ENCODE data around the gene RANBP1. TPM values are rescaled to one million over a fixed set of nuclear protein-coding genes. Genes with fewer than 3 reads are reported as not detected.

RANBP1 gene
- polyA plus RNA-seq, 1 of the 3 experiments (the other 2 are of a cell fraction) = 502 TPM

GRCh38 chr22:20069331-20070042 lies 46.4 kb upstream of the RANBP1 start:
- Histone ChIP-seq H3K9me3 (no peaks in the 10 kb centered on the region), H3K27ac (ENCODE audit: low read depth in 2 of 2, low read length in 1 of 2) (no peak overlapping the region), H3K9me2 (no peaks in the 10 kb centered on the region), H4K20me1 (ENCODE audit: insufficient read depth) (no peaks in the 10 kb centered on the region), H3K9ac (no peak overlapping the region), H3K4me3 (ENCODE audit: low read depth in 2 of 2, low read length in 1 of 2) (no peak overlapping the region), H3K79me2 (ENCODE audit: insufficient read depth) (no peaks in the 10 kb centered on the region), H3K4me2 (no peak overlapping the region), H3K27me3 (ENCODE audit: insufficient read depth) (no peaks in the 10 kb centered on the region), H3K36me3 (replicated peaks in 1 of 2; ENCODE audit: control insufficient read depth in 1 of 2, insufficient read depth in 2 of 2, low read length in 1 of 2) (peaks cover 0 to 3% of the 10 kb centered on the region in 2 experiments), H2AFZ (ENCODE audit: low read depth) (no peak overlapping the region), H3K4me1 (ENCODE audit: control insufficient read depth in 1 of 2, insufficient read depth in 2 of 2, low read depth in 1 of 2, low read length in 1 of 2) (no peaks in the 10 kb centered on the region), H3F3A (replicated peaks; ENCODE audit: insufficient read depth) (no peaks in the 10 kb centered on the region)
- TF ChIP-seq CHD2 (IDR thresholded peaks at IDR 0.05; ENCODE audit: low read length, partially characterized antibody) (no peak), FOSL2 (IDR thresholded peaks at IDR 0.05; ENCODE audit: borderline replicate concordance, low read depth) (no peak), MEF2A (IDR thresholded peaks at IDR 0.05; ENCODE audit: borderline replicate concordance, low read depth) (no peak), RAD21 (IDR thresholded peaks at IDR 0.05; ENCODE audit: low read length) (no peak), YY1 (IDR thresholded peaks at IDR 0.05; ENCODE audit: low read depth) (no peak)
- 93% methylated on average over 5 of the region's 7 CpGs for WGBS (ENCODE audit: low lambda C conversion rate)
- DNase-seq = no peak
- ChIA-PET POLR2A (no interaction called here), CTCF (interaction anchor here (0.8 kb wide), 1 partner anchor 56 kb away, joined by 3 read pairs; no protein-coding TSS in a partner anchor)

GRCh38 chr22:20071524-20071972 lies 44.4 kb upstream of the RANBP1 start:
- TF ChIP-seq RAD21 (IDR thresholded peaks at IDR 0.05; ENCODE audit: low read length) (no peak), MXI1 (IDR thresholded peaks at IDR 0.05; ENCODE audit: low read depth, low read length) (no peak), USF2 (IDR thresholded peaks at IDR 0.05; ENCODE audit: borderline replicate concordance, low read depth, low read length) (no peak), SIN3A (IDR thresholded peaks at IDR 0.05; ENCODE audit: borderline replicate concordance, low read depth, low read length) (no peak), NRF1 (IDR thresholded peaks at IDR 0.05; ENCODE audit: low read depth, low read length) (no peak), JUND (IDR thresholded peaks at IDR 0.05) (no peak), FOXM1 (IDR thresholded peaks at IDR 0.05; ENCODE audit: low read depth) (no peak), USF1 (IDR thresholded peaks at IDR 0.05; ENCODE audit: borderline replicate concordance, low read depth) (no peak), GABPA (IDR thresholded peaks at IDR 0.05; ENCODE audit: low read depth) (no peak), ZBTB33 (IDR thresholded peaks at IDR 0.05; ENCODE audit: borderline replicate concordance, low read depth) (no peak), CHD2 (IDR thresholded peaks at IDR 0.05; ENCODE audit: low read length, partially characterized antibody) (no peak)
- Histone ChIP-seq H3K79me2 (ENCODE audit: insufficient read depth) (no peaks in the 10 kb centered on the region), H3K9ac (no peak overlapping the region), H3K27me3 (ENCODE audit: insufficient read depth) (no peaks in the 10 kb centered on the region), H3K27ac (ENCODE audit: low read depth in 2 of 2, low read length in 1 of 2) (no peak overlapping the region), H3K4me1 (ENCODE audit: control insufficient read depth in 1 of 2, insufficient read depth in 2 of 2, low read depth in 1 of 2, low read length in 1 of 2) (no peaks in the 10 kb centered on the region), H3K4me3 (ENCODE audit: low read depth in 2 of 2, low read length in 1 of 2) (no peak overlapping the region), H3K9me2 (no peaks in the 10 kb centered on the region), H3K4me2 (no peak overlapping the region), H3F3A (replicated peaks; ENCODE audit: insufficient read depth) (peaks cover 4% of the 10 kb centered on the region), H4K20me1 (ENCODE audit: insufficient read depth) (no peaks in the 10 kb centered on the region), H2AFZ (ENCODE audit: low read depth) (no peak overlapping the region), H3K9me3 (no peaks in the 10 kb centered on the region), H3K36me3 (replicated peaks in 1 of 2; ENCODE audit: control insufficient read depth in 1 of 2, insufficient read depth in 2 of 2, low read length in 1 of 2) (no peaks in the 10 kb centered on the region)
- 95% methylated on average over 8 of the region's 8 CpGs for WGBS (ENCODE audit: low lambda C conversion rate)
- POLR2A ChIA-PET = no interaction called here
- no peak for DNase-seq
- CTCF ChIA-PET = no interaction called here

Data from SK-N-SH (cell line).